Measurements from ENCODE around the gene TSGA10IP.
"Not testable (repeated sequence)": the region's sequence is repeated elsewhere in the genome, so short reads cannot be mapped to it uniquely, and the experiment has no call there.

- not testable (repeated sequence) for TF ChIP-seq POLR2A (IDR thresholded peaks at IDR 0.05; ENCODE audit: low read length); GATA1 (IDR thresholded peaks at IDR 0.05; ENCODE audit: low read depth, low read length)
Measured at GRCh38 chr11:65950711-65951110, 5.4 kb downstream of the TSGA10IP start.
